PC-3 (cell line): ENCODE data around the gene NTHL1. TPM values are rescaled to one million over a fixed set of nuclear protein-coding genes. Genes with fewer than 3 reads are reported as not detected.

Source experiments
- ATAC-seq: fragments of 200-7000 bp; cut with Tn5 transposase; 2 replicates; pipeline ENCODE4 v1.9.1; 2020; ENCODE audit warnings: mild to moderate bottlenecking, moderate library complexity
- BruUV-seq: library from RNA; stranded (reverse); fragments of 400-500 nt; replicated peaks from 2 replicates; lab custom pipeline; 2021; lab: Mats Ljungman, UMichigan
- CTCF ChIA-PET: fragments of 300-600 bp; sonication (Branson Sonifier 250); formaldehyde crosslinking; loops from one replicate; lab custom pipeline; 2022; ENCODE audit warnings: antibody characterized with exemption; lab: Charles Lee
- POLR2A ChIA-PET: fragments of 300-600 bp; sonication (Branson Sonifier 250); formaldehyde crosslinking; loops from one replicate; lab custom pipeline; 2022; ENCODE audit warnings: antibody characterized with exemption; ENCODE audit not compliant: unreplicated experiment; lab: Charles Lee
- DNase-seq: peaks from one replicate; pipeline ENCODE4 v3.0.0-alpha.2; 2015
- H2AFZ ChIP-seq: fragments of 300-600 bp; sonication (generic); 2 replicates; pipeline ENCODE4 v1.6.0; 2016; ENCODE audit warnings: antibody characterized with exemption, low read length
- H3F3A ChIP-seq: fragments of 300-600 bp; sonication (generic); one replicate; pipeline ENCODE4 v1.6.0; 2017; ENCODE audit warnings: antibody characterized with exemption, low read length, control low read depth, mild to moderate bottlenecking; ENCODE audit not compliant: unreplicated experiment
- H3K27ac ChIP-seq: fragments of 300-600 bp; sonication (generic); 2 replicates; pipeline ENCODE4 v1.5.1; 2016; ENCODE audit warnings: mild to moderate bottlenecking, low read length
- H3K27me3 ChIP-seq: fragments of 300-600 bp; sonication (generic); 2 replicates; pipeline ENCODE4 v1.6.1; 2016; ENCODE audit warnings: low read length, mixed read lengths
- H3K36me3 ChIP-seq: fragments of 300-600 bp; sonication (generic); 2 replicates; pipeline ENCODE4 v1.6.1; 2016; ENCODE audit warnings: low read depth, mixed run types, low read length, mixed read lengths
- H3K4me1 ChIP-seq: fragments of 300-600 bp; sonication (generic); 2 replicates; pipeline ENCODE4 v1.5.1; 2016; ENCODE audit warnings: low read length; ENCODE audit not compliant: insufficient read depth
- H3K4me2 ChIP-seq: fragments of 300-600 bp; sonication (generic); 2 replicates; pipeline ENCODE4 v1.6.0; 2016; ENCODE audit warnings: low read length
- H3K4me3 ChIP-seq: fragments of 300-600 bp; sonication (generic); 2 replicates; pipeline ENCODE4 v1.5.1; 2016; ENCODE audit warnings: mild to moderate bottlenecking, low read length, mixed read lengths
- H3K79me2 ChIP-seq: fragments of 300-600 bp; sonication (generic); 2 replicates; pipeline ENCODE4 v1.6.1; 2017; ENCODE audit warnings: low read length, mixed read lengths
- H3K9ac ChIP-seq: fragments of 300-600 bp; sonication (generic); 2 replicates; pipeline ENCODE4 v1.6.0; 2016; ENCODE audit warnings: mild to moderate bottlenecking, low read length
- H3K9me2 ChIP-seq: fragments of 300-600 bp; sonication (generic); replicated peaks from 2 replicates; pipeline ENCODE4 v1.6.1; 2016; ENCODE audit warnings: mixed run types, low read length, mixed read lengths
- H3K9me3 ChIP-seq: fragments of 300-600 bp; sonication (generic); 2 replicates; pipeline ENCODE4 v1.6.1; 2016; ENCODE audit warnings: low read length, mixed read lengths
- H4K20me1 ChIP-seq: fragments of 300-600 bp; sonication (generic); 2 replicates; pipeline ENCODE4 v1.6.1; 2016; ENCODE audit warnings: low read length, mixed read lengths
- CTCF ChIP-seq: fragments of 300-600 bp; sonication (generic); conservative IDR thresholded peaks from 2 replicates; pipeline ENCODE4 v1.5.1; 2017; ENCODE audit warnings: antibody characterized with exemption, low read depth, mild to moderate bottlenecking, low read length
- EZH2 ChIP-seq: fragments of 300-600 bp; sonication (generic); IDR thresholded peaks from one replicate; pipeline ENCODE4 v1.6.1; 2017; ENCODE audit warnings: antibody characterized with exemption, mild to moderate bottlenecking, low read length; ENCODE audit not compliant: unreplicated experiment
- EZH2phosphoT487 ChIP-seq: fragments of 300-600 bp; sonication (generic); IDR thresholded peaks from 2 replicates; pipeline ENCODE4 v1.6.1; 2018; ENCODE audit warnings: mild to moderate bottlenecking, antibody characterized with exemption, low read length, borderline replicate concordance
- intact Hi-C: fragments of 100-400 bp; cut with micrococcal nuclease; formaldehyde crosslinking; loops from 2 replicates; pipeline ENCODE4 v1.9.0; 2023
- total RNA-seq: library from RNA; depleted of rRNA; stranded (reverse); fragments of >200 nt; gene quantifications from 2 replicates; pipeline ENCODE4 v1.2.3, GENCODE V29; 2014

The NTHL1 gene
- total RNA-seq, 1 experiment from 2014 or later: 90.1 TPM

GRCh38 chr16:2089706-2090480 lies 42.3 kb upstream of the NTHL1 start:
- no peaks in the 10 kb centered on the region for H3K79me2 ChIP-seq
- H3K9me3 ChIP-seq: no peaks in the 10 kb centered on the region
- H3K4me3 ChIP-seq: no peak overlapping the region
- BruUV-seq: no TSS peak
- H3K36me3 ChIP-seq: no peaks in the 10 kb centered on the region
- peaks cover 8% of the 10 kb centered on the region for H3K4me1 ChIP-seq
- no peaks in the 10 kb centered on the region for H3K27me3 ChIP-seq
- ChIA-PET POLR2A (interaction anchor here (0.6 kb wide), 1 partner anchor 51 kb away, joined by 4 read pairs; no protein-coding TSS in a partner anchor), CTCF (interaction anchor here (0.6 kb wide), 1 partner anchor 46 kb away, joined by 3 read pairs; the partner anchor contains the start of gene PKD1)
- no peak overlapping the region for H3K9ac ChIP-seq
- DNase-seq (no peak), ATAC-seq (no peak)
- H4K20me1 ChIP-seq: no peaks in the 10 kb centered on the region
- intact Hi-C loops: no loop called here
- no peak overlapping the region for H3K27ac ChIP-seq
- no peak overlapping the region for H3K4me2 ChIP-seq
- no peak for TF ChIP-seq EZH2
- no peak for TF ChIP-seq EZH2phosphoT487
- TF ChIP-seq CTCF: no peak
- no peaks in the 10 kb centered on the region for H3K9me2 ChIP-seq
- no peak overlapping the region for H2AFZ ChIP-seq
- H3F3A ChIP-seq: no peaks in the 10 kb centered on the region

- no peaks in the 10 kb centered on the region for H4K20me1 ChIP-seq
- DNase-seq (no peak), ATAC-seq (no peak)
- no peaks in the 10 kb centered on the region for H3K9me2 ChIP-seq
- no peaks in the 10 kb centered on the region for H3K79me2 ChIP-seq
- H3K27ac ChIP-seq: no peak overlapping the region
- no peak overlapping the region for H2AFZ ChIP-seq
- no peaks in the 10 kb centered on the region for H3K36me3 ChIP-seq
- H3K9ac ChIP-seq: no peak overlapping the region
- no peaks in the 10 kb centered on the region for H3K27me3 ChIP-seq
- intact Hi-C loops: no loop called here
- H3F3A ChIP-seq: no peaks in the 10 kb centered on the region
- POLR2A ChIA-PET: no interaction called here
- CTCF ChIA-PET: no interaction called here
- TSS peak; percentile 23 for BruUV-seq
- no peaks in the 10 kb centered on the region for H3K9me3 ChIP-seq
- H3K4me1 ChIP-seq: peaks cover 8% of the 10 kb centered on the region
- H3K4me2 ChIP-seq: no peak overlapping the region
- H3K4me3 ChIP-seq: no peak overlapping the region
- TF ChIP-seq EZH2: no peak
- TF ChIP-seq CTCF: no peak
- TF ChIP-seq EZH2phosphoT487: no peak
Observed at GRCh38 chr16:2088759-2089358, 41.2 kb upstream of the NTHL1 start.
